HG02623 (cell line): ENCODE results near the gene TRMT11.
"Not testable (repeated sequence)": the region's sequence is repeated elsewhere in the genome, so short reads cannot be mapped to it uniquely, and the experiment has no call there.

Experiments
- ATAC-seq: cut with Tn5 transposase; IDR thresholded peaks from one replicate; pipeline ENCODE4 v1.9.1; 2021; ENCODE audit warnings: moderate library complexity; ENCODE audit not compliant: unreplicated experiment

TRMT11 gene

GRCh38 chr6:125986301-125987025, at the start of gene TRMT11:
TRMT11 (plus strand) TSS chr6:125986540; CDS start chr6:125986551, 11 bp downstream.
- ATAC-seq = peak; percentile 97

- no peak for ATAC-seq
Observed at GRCh38 chr6:125939026-125939425, 47.3 kb upstream of the TRMT11 start.

- ATAC-seq = no peak
Observed at GRCh38 chr6:125939791-125940190, 46.5 kb upstream of the TRMT11 start.

- ATAC-seq = no peak
Observed at GRCh38 chr6:125940247-125941041, 45.9 kb upstream of the TRMT11 start.

GRCh38 chr6:125942672-125943527, 43.4 kb upstream of the TRMT11 start:
- no peak for ATAC-seq

- no peak for ATAC-seq
Observed at GRCh38 chr6:125943528-125944433, 42.6 kb upstream of the TRMT11 start.

GRCh38 chr6:125944434-125944816, 41.9 kb upstream of the TRMT11 start:
- ATAC-seq = no peak

- ATAC-seq = no peak
Observed at GRCh38 chr6:125944896-125945295, 41.4 kb upstream of the TRMT11 start.

GRCh38 chr6:125945378-125946141, 40.8 kb upstream of the TRMT11 start:
- ATAC-seq = no peak

GRCh38 chr6:125947615-125948014, 38.7 kb upstream of the TRMT11 start:
- ATAC-seq = no peak

GRCh38 chr6:125948455-125948854, 37.9 kb upstream of the TRMT11 start:
- no peak for ATAC-seq

- no peak for ATAC-seq
Observed at GRCh38 chr6:125949069-125949468, 37.3 kb upstream of the TRMT11 start.

GRCh38 chr6:125950293-125950692, 36.0 kb upstream of the TRMT11 start:
- no peak for ATAC-seq

- ATAC-seq = not testable (repeated sequence)
Observed at GRCh38 chr6:125950716-125951115, 35.6 kb upstream of the TRMT11 start.

- no peak for ATAC-seq
Observed at GRCh38 chr6:125951323-125951722, 35.0 kb upstream of the TRMT11 start.

- ATAC-seq = no peak
Observed at GRCh38 chr6:125952764-125953501, 33.4 kb upstream of the TRMT11 start.

- no peak for ATAC-seq
Observed at GRCh38 chr6:125953502-125953875, 32.9 kb upstream of the TRMT11 start.

GRCh38 chr6:125954735-125955339, 31.5 kb upstream of the TRMT11 start:
- ATAC-seq = no peak

- no peak for ATAC-seq
Observed at GRCh38 chr6:125955973-125956372, 30.4 kb upstream of the TRMT11 start.
